Progenitor cell of endocrine pancreas (in vitro differentiated cells): ENCODE data around the gene DCAF4L1. TPM values are rescaled to one million over a fixed set of nuclear protein-coding genes. Genes with fewer than 3 reads are reported as not detected.

Experiments
- DNase-seq: peaks from one replicate; pipeline ENCODE4 v3.0.0; 2021; ENCODE audit warnings: low spot score; ENCODE audit not compliant: unreplicated experiment
- H3K27ac Mint-ChIP-seq: 2 replicates; pipeline ENCODE4 v1.8.0; 2021; ENCODE audit warnings: mild to moderate bottlenecking, moderate library complexity, mixed read lengths
- H3K27me3 Mint-ChIP-seq: 2 replicates; pipeline ENCODE4 v1.8.0; 2021; ENCODE audit warnings: mixed read lengths
- H3K36me3 Mint-ChIP-seq: 2 replicates; pipeline ENCODE4 v1.8.0; 2022; ENCODE audit warnings: mixed read lengths; ENCODE audit not compliant: insufficient read depth
- H3K4me1 Mint-ChIP-seq: 2 replicates; pipeline ENCODE4 v1.8.0; 2021; ENCODE audit warnings: low read depth, mixed read lengths
- H3K4me3 Mint-ChIP-seq: 2 replicates; pipeline ENCODE4 v1.8.0; 2021; ENCODE audit warnings: low read depth, mild to moderate bottlenecking, moderate library complexity, mixed read lengths
- H3K9me3 Mint-ChIP-seq: 2 replicates; pipeline ENCODE4 v1.8.0; 2021; ENCODE audit warnings: low read depth, mixed read lengths
- long read RNA-seq: library from polyadenylated mRNA; unstranded; transcript quantifications from one replicate; pipeline ENCODE4 v2.0.0, GENCODE V29; 2020
- total RNA-seq: library from RNA; stranded (reverse); gene quantifications from 2 replicates; pipeline ENCODE4 v1.2.1, GENCODE V29; 2021
- TF ChIP-seq, protein P1 (sequence below): fragments of 200-600 bp; sonication (generic); IDR thresholded peaks from one replicate; pipeline ENCODE4 v1.5.0; 2021; ENCODE audit warnings: antibody characterized with exemption, mild to moderate bottlenecking; ENCODE audit not compliant: unreplicated experiment

DCAF4L1 gene, protein sequence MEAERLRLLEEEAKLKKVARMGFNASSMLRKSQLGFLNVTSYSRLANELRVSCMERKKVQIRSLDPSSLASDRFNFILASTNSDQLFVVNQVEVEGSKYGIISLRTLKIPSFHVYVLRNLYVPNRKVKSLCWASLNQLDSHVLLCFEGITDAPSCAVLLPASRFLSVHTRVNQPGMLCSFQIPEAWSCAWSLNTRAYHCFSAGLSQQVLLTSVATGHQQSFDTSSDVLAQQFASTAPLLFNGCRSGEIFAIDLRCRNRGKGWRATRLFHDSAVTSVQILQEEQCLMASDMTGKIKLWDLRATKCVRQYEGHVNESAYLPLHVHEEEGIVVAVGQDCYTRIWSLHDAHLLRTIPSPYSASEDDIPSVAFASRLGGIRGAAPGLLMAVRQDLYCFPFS
- total RNA-seq = 0.17 and 0.20 TPM in 2 replicates
- long read RNA-seq = 0 reads

DNA sequence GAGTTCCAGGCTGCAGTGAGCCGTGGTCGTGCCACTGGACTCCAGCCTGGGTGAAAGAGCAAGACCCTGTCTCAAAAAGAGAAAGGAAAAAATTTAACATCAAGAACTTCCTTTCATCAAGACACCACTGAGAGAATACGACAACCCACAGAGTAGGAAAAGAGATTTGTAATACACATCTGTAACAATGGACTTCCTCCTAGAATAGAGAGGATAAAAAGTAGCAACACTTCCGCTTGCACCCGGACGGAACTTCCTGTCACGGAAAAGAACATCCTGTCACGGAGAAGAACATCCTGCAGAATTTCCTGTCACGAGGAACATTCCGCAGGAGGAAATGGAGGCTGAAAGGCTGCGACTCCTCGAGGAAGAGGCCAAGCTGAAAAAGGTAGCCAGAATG, at the start of gene DCAF4L1:
Gene DCAF4L1 (plus strand): TSS at position 301 of the 400 bp plus-strand sequence. CDS start 37 bp downstream, at position 338.
- H3K27me3 Mint-ChIP-seq = no peaks in the 10 kb centered on the region
- H3K4me3 Mint-ChIP-seq = no peak within 1 kb of the TSS
- no peak for DNase-seq
- no peaks in the 10 kb centered on the region for H3K36me3 Mint-ChIP-seq
- no peak within 1 kb of the TSS for H3K27ac Mint-ChIP-seq
- TF ChIP-seq, protein P1, sequence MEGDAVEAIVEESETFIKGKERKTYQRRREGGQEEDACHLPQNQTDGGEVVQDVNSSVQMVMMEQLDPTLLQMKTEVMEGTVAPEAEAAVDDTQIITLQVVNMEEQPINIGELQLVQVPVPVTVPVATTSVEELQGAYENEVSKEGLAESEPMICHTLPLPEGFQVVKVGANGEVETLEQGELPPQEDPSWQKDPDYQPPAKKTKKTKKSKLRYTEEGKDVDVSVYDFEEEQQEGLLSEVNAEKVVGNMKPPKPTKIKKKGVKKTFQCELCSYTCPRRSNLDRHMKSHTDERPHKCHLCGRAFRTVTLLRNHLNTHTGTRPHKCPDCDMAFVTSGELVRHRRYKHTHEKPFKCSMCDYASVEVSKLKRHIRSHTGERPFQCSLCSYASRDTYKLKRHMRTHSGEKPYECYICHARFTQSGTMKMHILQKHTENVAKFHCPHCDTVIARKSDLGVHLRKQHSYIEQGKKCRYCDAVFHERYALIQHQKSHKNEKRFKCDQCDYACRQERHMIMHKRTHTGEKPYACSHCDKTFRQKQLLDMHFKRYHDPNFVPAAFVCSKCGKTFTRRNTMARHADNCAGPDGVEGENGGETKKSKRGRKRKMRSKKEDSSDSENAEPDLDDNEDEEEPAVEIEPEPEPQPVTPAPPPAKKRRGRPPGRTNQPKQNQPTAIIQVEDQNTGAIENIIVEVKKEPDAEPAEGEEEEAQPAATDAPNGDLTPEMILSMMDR = no peak
- no peaks in the 10 kb centered on the region for H3K4me1 Mint-ChIP-seq
- H3K9me3 Mint-ChIP-seq = no peaks in the 10 kb centered on the region

DNA sequence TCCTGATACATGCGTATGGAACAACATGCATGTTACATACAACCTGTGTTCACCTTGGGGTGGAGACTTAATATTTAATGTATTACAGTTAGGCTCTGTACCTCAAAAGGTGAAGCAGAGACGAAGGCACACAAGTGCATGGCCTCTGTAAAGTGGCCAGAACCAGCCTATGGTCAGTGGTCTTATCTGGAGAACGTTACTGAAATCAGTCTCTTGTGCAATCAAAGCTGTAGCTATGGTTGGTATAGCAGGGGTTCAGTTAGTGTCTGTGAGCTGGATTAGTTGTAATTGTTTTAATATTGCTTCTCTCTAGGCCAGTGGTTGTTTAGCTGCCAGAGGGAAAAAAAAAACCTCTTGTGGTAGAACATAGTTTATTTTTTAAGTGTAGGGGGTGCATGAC, 48.6 kb upstream of the DCAF4L1 start:
- H3K27ac Mint-ChIP-seq = no peak overlapping the region
- H3K9me3 Mint-ChIP-seq = peaks cover 5% of the 10 kb centered on the region
- H3K36me3 Mint-ChIP-seq = no peaks in the 10 kb centered on the region
- peaks cover 24% of the 10 kb centered on the region for H3K4me1 Mint-ChIP-seq
- DNase-seq = no peak
- H3K27me3 Mint-ChIP-seq = peaks cover 3% of the 10 kb centered on the region
- no peak overlapping the region for H3K4me3 Mint-ChIP-seq
- TF ChIP-seq, protein P1 = no peak

DNA sequence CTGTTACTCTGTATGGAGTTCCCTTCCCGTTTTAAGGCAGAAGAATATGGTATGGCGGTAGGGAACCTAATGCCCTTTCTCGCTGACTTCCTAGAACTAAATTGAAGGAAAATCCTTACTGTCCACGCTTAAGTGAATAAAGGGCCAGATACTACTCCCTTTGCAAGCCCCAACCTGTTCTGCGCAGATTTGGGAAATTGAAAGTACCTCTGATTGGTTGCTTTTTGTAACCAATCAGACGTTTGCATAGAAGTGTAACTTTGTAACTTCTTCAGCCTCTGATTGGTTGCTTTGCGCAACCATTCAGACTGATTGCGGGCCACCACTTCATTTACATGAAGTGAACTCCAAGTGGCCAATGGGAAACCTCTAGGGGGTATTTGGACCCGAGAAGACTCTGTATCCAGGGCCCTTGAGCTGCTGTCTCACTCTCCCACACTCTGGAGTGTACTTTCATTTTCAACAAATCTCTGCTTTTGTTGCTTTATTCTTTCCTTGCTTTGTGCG, 47.5 kb upstream of the DCAF4L1 start:
- H3K27ac Mint-ChIP-seq = no peak overlapping the region
- peaks cover 3% of the 10 kb centered on the region for H3K36me3 Mint-ChIP-seq
- DNase-seq = no peak
- H3K4me1 Mint-ChIP-seq = peaks cover 24% of the 10 kb centered on the region
- peak overlapping the region; percentile 100 for H3K4me3 Mint-ChIP-seq
- H3K9me3 Mint-ChIP-seq = peaks cover 5% of the 10 kb centered on the region
- H3K27me3 Mint-ChIP-seq = peaks cover 3% of the 10 kb centered on the region
- TF ChIP-seq, protein P1 = no peak

- peak overlapping the region; percentile 99 for H3K27ac Mint-ChIP-seq
- H3K36me3 Mint-ChIP-seq = peaks cover 3% of the 10 kb centered on the region
- H3K27me3 Mint-ChIP-seq = peaks cover 3% of the 10 kb centered on the region
- no peak for DNase-seq
- H3K9me3 Mint-ChIP-seq = peaks cover 5% of the 10 kb centered on the region
- H3K4me1 Mint-ChIP-seq = peaks cover 24% of the 10 kb centered on the region
- TF ChIP-seq, protein P1 = no peak
- peak overlapping the region; percentile 100 for H3K4me3 Mint-ChIP-seq
These were observed 47.0 kb upstream of the DCAF4L1 start for GRCh38 chr4:41934514-41934900.

DNA sequence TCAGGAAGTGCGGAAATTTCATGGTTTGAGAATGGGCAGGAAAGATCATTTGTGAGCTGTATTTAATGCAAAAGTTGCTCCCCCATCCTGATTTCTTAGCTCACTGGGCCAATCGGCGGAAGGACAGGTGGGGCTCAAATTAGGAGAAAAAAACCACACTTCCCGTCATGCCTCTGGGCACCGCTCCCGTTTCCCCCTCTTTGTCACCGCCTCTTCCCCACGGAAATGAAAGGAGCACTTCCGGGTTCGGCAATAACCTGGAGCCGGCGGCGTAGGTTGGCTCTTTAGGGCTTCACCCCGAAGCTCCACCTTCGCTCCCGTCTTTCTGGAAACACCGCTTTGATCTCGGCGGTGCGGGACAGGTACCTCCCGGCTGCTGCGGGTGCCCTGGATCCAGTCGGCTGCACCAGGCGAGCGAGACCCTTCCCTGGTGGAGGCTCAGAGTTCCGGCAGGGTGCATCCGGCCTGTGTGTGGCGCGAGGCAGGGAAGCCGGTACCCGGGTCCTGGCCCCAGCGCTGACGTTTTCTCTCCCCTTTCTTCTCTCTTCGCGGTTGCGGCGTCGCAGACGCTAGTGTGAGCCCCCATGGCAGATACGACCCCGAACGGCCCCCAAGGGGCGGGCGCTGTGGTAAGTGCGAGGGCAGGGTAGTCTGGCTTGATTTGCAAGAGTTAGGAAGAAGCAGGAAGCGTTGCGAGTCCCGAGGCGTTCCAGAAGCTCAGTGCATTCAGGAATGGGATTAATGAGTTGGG, 46.5 kb upstream of the DCAF4L1 start, which contains the start of gene TMEM33:
Gene TMEM33 (plus strand): TSS at position 529 of the 751 bp plus-strand sequence. CDS start 56 bp downstream, at position 585.
- Mint-ChIP-seq H3K4me3 (peak within 1 kb of the TSS; percentile 100), H3K4me1 (peaks cover 24% of the 10 kb centered on the region), H3K36me3 (peaks cover 7% of the 10 kb centered on the region), H3K9me3 (peaks cover 5% of the 10 kb centered on the region), H3K27me3 (peaks cover 3% of the 10 kb centered on the region), H3K27ac (peak within 1 kb of the TSS; percentile 99)
- TF ChIP-seq, protein P1 = peak; percentile 33
- peak; percentile 50 for DNase-seq
